Measurements from ENCODE around the gene ZG16B. TPM values are rescaled to one million over a fixed set of nuclear protein-coding genes. Genes with fewer than 3 reads are reported as not detected.
A peak's percentile ranks its signal among the peaks of the same experiment; 100 is the strongest.

The ZG16B gene
- total RNA-seq, 4 donors from 2014 or later: 17.7 to 80.5 (median 23.4) TPM

GRCh38 chr16:2822158-2822495 is 8.0 kb upstream of the ZG16B start:
- peak in 1 of 2 donors; percentile 18 for DNase-seq (ENCODE audit: low spot score in 2 of 2)
- 75% methylated on average over 8 of the region's 8 CpGs for WGBS
- no peak for TF ChIP-seq POLR2AphosphoS5 (IDR thresholded peaks at IDR 0.05)
- TF ChIP-seq, protein P1, sequence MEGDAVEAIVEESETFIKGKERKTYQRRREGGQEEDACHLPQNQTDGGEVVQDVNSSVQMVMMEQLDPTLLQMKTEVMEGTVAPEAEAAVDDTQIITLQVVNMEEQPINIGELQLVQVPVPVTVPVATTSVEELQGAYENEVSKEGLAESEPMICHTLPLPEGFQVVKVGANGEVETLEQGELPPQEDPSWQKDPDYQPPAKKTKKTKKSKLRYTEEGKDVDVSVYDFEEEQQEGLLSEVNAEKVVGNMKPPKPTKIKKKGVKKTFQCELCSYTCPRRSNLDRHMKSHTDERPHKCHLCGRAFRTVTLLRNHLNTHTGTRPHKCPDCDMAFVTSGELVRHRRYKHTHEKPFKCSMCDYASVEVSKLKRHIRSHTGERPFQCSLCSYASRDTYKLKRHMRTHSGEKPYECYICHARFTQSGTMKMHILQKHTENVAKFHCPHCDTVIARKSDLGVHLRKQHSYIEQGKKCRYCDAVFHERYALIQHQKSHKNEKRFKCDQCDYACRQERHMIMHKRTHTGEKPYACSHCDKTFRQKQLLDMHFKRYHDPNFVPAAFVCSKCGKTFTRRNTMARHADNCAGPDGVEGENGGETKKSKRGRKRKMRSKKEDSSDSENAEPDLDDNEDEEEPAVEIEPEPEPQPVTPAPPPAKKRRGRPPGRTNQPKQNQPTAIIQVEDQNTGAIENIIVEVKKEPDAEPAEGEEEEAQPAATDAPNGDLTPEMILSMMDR (IDR thresholded peaks at IDR 0.05): no peak
- Histone ChIP-seq H3K36me3 (no peaks in the 10 kb centered on the region), H3K27me3 (peaks cover 36% of the 10 kb centered on the region), H3K27ac (no peak overlapping the region), H3K4me1 (no peaks in the 10 kb centered on the region), H3K9me3 (no peaks in the 10 kb centered on the region), H3K4me3 (no peak overlapping the region)

DNA sequence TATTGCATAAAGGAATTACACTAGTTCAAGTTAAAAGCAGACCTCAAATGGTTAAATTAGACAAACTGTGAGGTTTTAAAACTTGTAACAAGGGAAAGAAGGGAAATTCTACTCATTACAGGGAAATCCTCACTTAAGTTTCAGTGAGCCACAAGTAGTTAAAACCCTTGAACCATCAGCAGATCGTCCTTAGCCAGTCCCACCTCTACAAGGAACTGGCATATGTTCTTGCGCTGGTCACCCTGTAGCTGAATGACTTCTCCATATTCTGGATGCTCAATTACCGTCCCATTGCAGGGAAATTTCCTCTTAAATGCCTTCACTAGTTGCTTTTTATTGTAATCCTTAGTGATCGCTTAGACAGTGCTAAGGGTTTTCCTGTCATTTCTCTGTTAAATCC is 7.6 kb upstream of the ZG16B start:
- Histone ChIP-seq H3K9me3 (no peaks in the 10 kb centered on the region), H3K36me3 (no peaks in the 10 kb centered on the region), H3K4me3 (no peak overlapping the region), H3K4me1 (no peaks in the 10 kb centered on the region), H3K27me3 (peaks cover 33% of the 10 kb centered on the region), H3K27ac (no peak overlapping the region)
- TF ChIP-seq, protein P1 (IDR thresholded peaks at IDR 0.05): no peak
- TF ChIP-seq EP300 (IDR thresholded peaks at IDR 0.05): no peak
- no peak for TF ChIP-seq POLR2AphosphoS5 (IDR thresholded peaks at IDR 0.05)
- TF ChIP-seq POLR2A (IDR thresholded peaks at IDR 0.05): no peak
- 59% methylated on average over 4 of the region's 4 CpGs for WGBS
- DNase-seq (ENCODE audit: low spot score in 2 of 2): no peak

DNA sequence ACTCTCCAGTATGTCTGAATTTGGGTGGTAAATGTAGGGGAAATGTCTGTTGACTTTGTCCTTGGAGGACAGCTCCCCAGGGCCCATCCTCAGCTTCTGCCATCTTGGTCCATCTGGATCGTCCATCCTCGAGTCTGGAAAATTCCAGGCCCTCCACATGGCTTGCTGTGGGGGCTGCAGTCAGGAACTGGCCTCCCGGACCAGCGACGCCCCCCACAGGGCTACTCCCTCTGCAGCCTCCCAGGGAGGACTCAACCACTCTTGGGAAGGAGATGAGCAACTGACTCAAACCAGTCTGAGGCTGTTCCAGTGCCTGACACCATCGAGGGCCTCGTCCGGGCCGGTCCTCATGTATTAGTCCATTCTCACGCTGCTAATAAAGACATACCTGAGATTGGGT is 5.5 kb upstream of the ZG16B start:
- no peak for TF ChIP-seq EP300 (IDR thresholded peaks at IDR 0.05)
- TF ChIP-seq, protein P1 (IDR thresholded peaks at IDR 0.05): no peak
- no peak for TF ChIP-seq POLR2AphosphoS5 (IDR thresholded peaks at IDR 0.05)
- TF ChIP-seq POLR2A (IDR thresholded peaks at IDR 0.05): no peak
- no peaks in the 10 kb centered on the region for H3K9me3 ChIP-seq
- DNase-seq (ENCODE audit: low spot score in 2 of 2): peak; percentile 35 to 37
- WGBS: 88% methylated on average over 7 of the region's 10 CpGs
- H3K36me3 ChIP-seq: no peaks in the 10 kb centered on the region
- H3K27me3 ChIP-seq: peaks cover 24% of the 10 kb centered on the region
- peaks cover under 1% of the 10 kb centered on the region for H3K4me1 ChIP-seq
- H3K4me3 ChIP-seq: no peak overlapping the region
- no peak overlapping the region for H3K27ac ChIP-seq

DNA sequence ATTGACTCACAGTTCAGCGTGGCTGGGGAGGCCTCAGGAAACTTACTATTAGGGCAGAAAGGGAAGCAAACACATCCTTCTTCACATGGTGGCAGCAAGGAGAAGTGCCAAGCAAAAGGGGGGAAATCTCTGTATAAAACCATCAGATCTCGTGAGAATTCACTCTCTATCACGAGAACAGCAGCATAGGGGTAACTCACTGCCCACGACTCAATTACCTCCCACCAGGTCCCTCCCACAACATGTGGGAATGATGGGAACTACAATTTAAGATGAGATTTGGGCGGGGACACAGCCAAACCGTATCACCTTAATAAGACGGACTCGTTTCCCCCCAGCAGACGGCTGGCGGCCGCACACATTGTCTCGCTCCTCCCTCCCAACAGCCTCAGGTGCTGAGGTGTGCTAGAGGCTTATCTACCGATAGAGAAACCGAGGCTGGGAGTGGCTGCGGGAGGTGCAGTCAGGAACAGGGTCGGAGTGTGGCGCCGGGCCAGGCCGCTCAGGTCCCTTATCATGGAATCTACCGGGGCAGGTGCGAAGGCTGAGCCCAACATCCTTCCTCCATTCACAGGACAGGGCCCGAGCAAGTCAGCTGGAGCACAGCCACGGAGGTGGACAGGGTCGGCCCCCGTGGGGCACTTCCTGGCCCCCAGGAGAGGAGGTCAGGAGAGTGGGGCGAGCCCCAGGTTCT is 4.9 kb upstream of the ZG16B start:
- Histone ChIP-seq H3K4me1 (peaks cover 7% of the 10 kb centered on the region), H3K27ac (no peak overlapping the region), H3K27me3 (peaks cover 20% of the 10 kb centered on the region), H3K36me3 (no peaks in the 10 kb centered on the region), H3K4me3 (no peak overlapping the region), H3K9me3 (no peaks in the 10 kb centered on the region)
- TF ChIP-seq, protein P1 (IDR thresholded peaks at IDR 0.05): no peak
- no peak for TF ChIP-seq POLR2AphosphoS5 (IDR thresholded peaks at IDR 0.05)
- no peak for TF ChIP-seq POLR2A (IDR thresholded peaks at IDR 0.05)
- no peak for TF ChIP-seq EP300 (IDR thresholded peaks at IDR 0.05)
- WGBS: 80% methylated on average over 18 of the region's 26 CpGs
- peak; percentile 46 to 64 for DNase-seq (ENCODE audit: low spot score in 2 of 2)

DNA sequence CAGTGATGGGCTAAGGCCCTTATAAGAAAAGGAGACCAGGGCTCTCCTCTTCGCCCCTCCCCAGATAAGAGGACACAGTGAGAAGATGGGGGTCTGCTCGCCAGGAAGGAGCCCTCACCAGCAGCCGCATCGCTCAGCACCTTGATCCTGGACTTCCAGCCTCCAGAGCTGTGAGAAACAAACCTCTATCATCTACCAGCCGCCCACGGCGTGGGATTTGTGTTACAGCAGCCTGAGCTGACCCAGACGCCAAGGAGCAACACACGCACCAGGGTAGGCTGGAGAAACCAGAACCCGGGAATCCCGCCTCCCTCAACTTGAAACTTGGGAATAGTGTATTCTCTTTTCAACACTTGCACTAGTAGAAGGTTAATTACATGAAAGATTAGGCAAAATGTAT is 4.2 kb upstream of the ZG16B start:
- TF ChIP-seq POLR2AphosphoS5 (IDR thresholded peaks at IDR 0.05): no peak
- TF ChIP-seq, protein P1 (IDR thresholded peaks at IDR 0.05): no peak
- TF ChIP-seq EP300 (IDR thresholded peaks at IDR 0.05): no peak
- no peak for TF ChIP-seq POLR2A (IDR thresholded peaks at IDR 0.05)
- H3K27me3 ChIP-seq: peaks cover 20% of the 10 kb centered on the region
- H3K27ac ChIP-seq: no peak overlapping the region
- DNase-seq (ENCODE audit: low spot score in 2 of 2): peak; percentile 25 to 45
- no peak overlapping the region for H3K4me3 ChIP-seq
- H3K9me3 ChIP-seq: no peaks in the 10 kb centered on the region
- H3K36me3 ChIP-seq: no peaks in the 10 kb centered on the region
- WGBS: 91% methylated on average over 11 of the region's 11 CpGs
- peaks cover 8% of the 10 kb centered on the region for H3K4me1 ChIP-seq
